CD4-positive, alpha-beta T cell treated with Interleukin-21 for 1 hour (primary cell): Measurements from ENCODE around the gene SORT1.
"Not testable (repeated sequence)": the region's sequence is repeated elsewhere in the genome, so short reads cannot be mapped to it uniquely, and the experiment has no call there.

Experiments
- DNase-seq: peaks from one replicate; pipeline ENCODE4 v3.0.0-alpha.2; 2020

Gene SORT1

DNA sequence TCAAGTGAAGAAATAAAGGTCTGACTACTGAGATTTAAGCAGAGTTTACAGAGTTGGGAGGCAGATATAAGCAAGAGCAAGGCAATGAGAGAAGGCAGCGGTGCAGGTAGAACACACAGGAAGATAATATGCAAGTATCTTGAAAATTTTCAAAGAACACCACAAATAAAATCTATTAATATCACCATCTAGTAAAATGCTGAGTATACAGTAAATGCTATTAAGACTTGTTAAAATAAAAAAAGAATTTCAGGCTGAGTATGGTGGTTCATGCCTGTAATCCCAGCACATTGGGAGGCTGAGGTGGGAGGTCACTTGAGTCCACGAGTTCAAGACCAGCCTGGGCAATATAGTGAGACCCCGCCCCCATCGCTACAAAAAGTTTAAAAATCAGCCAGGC is 20.0 kb downstream of the SORT1 start:
- no peak for DNase-seq

DNA sequence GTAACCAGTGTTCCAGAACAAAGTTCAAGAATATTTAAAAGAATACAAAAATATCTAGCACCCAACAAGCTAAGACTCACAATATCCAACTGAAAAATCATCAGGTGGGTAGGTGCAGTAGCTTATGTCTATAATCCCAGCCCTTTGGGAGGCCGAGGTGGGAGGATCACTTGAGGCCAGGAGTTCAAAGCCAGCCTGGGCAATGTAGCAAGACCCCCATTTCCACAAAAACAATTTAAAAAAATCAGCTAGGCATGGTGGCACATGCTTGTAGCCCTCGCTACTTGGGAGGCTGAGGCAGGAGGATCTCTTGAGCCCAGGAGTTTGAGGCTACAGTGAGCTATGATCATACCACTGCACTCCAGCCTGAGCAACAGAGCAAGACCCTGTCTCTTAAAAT is 24.0 kb downstream of the SORT1 start:
- not testable (repeated sequence) for DNase-seq

DNA sequence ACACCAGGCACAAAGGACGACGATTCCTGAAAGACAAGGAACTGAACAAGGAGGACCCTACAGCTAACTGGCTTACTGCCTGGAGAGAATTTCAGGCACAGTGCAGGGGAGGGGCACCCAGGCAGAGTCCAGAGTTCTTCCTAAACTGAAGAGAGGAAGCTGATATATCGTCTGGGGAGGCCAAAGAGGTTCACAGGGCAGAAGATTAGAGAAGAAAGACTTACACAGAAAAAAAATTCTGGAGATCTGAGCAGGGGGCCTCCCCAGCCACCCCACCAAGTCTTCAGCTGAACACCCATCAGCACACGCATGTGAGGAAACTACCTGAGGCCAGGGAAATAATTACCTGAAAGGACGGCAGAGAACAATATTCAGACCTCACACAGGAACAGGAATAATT is 24.6 kb downstream of the SORT1 start:
- no peak for DNase-seq

DNA sequence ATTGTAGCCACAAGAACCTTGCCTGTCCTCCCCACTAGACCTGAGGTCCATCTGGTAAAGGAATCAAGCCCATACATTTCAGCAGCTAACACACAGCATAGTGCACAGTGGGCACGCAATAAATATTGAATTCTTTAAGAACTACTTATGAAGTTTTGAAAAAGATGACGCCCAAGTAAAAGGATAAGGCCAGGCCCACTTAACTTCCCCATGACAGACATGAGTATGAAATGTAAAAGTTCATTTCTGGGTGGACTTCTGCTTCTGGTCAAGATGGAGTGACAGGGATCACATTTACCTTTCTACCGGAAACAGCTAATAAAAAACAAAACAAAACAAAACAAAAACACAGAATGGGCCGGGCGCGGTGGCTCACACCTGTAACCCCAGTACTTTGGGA is 25.4 kb downstream of the SORT1 start:
- no peak for DNase-seq

DNA sequence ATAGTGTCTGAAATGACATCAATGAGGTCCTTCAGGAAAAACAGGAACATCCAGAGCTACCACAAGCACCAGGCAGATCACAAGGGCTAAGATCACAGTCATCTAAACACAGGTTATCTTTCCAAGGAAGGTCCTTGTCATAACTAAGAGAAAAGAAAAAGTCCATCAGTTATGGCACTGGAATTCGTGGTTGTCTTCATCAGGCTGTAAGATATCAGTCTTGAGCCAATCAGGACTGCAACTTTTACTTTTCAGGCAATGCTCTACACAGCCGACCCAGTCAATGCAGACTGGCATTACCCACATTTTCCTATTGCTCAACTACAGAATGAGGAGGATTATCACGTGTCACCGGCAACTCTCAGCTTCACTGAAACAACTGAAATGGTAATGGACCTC is 26.4 kb downstream of the SORT1 start:
- no peak for DNase-seq

DNA sequence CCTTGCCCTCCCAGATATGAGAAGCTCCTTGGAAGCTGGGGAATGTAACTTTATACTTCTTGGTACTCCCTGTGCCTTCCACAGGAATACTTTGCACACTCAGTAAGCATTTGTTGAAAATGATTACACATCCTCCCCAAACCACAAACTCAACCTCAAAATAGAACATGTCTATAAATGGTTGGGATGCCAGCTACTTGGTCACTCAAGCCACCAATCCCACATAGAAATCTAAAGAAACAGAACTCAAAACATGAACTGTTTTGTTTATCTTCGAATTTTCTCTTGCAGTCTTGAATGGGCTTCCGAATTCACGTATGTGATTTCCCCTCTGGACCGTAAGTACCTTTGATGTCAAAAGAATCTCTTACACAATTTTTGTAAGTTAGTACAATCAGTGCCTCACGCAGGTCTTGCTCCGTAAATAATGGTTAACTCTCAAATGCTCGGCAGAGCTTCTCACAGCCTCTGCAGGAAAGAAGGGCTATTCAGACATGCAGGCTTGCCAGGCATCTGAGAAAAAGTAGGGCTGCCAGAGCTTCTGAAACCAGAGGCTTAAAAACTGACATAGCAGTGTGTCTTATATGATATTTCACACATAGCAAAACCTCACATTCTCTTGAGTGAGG is 26.9 kb downstream of the SORT1 start:
- DNase-seq = no peak

DNA sequence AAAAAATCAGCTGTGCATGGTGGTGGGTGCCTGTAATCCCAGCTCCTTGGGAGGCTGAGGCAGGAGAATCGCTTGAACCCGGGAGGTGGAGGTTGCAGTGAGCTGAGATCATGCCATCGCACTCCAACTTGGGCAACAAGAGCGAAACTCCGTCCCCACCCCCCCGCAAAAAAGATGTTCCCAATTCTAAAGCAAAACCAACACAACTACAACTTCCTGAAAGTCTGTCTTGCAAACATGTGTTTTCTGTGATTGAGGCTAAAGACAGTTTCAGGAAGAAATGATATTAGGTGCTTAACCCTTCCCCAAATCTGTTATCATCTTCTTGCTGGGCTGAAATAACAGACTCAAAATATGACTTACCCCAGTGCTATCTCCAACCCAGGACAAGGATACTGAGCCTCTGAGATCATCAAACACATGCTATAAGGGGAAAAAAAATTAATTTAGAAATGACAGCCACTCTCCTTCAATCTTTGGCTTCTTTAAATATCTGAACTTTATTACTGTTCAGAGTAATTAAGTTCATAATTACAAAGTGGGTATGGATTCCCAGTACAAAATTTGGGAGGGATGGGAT is 28.5 kb downstream of the SORT1 start:
- no peak for DNase-seq

DNA sequence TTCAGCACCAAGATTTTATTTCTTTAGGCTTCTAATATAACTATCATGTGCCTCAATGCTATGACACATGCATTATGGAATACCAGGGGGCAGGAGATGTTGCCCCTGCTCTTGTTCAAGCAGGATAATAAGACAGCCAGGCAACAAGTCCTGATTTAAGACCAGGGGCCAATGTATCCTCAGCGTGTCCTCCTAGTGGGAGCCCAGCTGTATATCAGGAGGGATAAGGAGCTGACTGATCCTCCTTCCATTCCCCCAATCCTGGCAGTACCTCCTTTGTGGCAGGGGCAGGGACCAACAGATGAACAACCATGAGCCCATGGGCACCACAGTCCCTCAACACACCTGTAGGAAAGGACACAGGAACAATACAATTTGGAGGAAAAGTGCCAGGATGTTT is 29.3 kb downstream of the SORT1 start:
- DNase-seq = no peak

DNA sequence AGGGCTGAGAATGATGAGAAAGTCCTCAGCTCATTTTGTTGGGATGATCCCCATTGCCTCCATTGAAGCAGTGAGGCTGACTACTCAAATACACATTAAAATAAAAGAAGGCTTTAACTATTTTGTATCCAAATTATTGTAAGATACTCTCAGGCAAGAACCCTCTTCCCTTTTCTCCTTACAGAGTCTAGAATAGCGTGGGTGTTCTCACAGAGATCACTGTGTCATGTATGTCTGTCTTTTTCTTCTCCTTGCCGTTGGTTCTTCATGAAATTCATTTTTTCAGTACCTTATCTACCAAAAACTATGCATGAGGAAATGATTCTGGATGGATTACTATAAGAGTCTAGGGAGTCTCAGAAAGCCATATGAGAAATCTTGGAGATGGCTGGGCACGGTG is 30.1 kb downstream of the SORT1 start:
- DNase-seq = no peak

DNA sequence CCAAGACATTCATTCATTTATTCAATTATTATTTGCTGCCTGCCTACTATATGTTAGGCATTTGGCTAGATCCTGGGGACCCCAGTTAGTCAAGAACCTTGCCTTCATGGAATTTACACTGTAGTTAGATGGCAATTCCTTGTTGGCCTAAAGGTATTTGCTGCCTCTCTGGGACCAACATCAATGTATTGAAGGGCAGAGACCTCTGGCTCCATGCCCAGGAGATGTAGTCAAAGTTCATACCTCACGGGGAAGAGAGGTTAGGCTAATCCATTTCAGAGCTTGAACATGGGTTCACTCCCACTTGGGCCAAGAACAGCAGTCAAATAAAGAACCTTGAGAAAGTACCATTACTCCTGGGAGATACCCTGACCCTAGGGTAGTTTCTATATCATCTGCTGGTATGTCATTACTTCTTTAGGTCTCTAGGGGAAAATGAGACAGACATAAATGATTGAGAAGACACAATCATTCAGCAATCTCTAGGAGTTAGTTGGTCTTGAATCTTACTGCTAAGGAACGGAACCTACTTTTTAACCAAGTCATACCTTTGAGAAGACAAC is 32.0 kb downstream of the SORT1 start:
- no peak for DNase-seq

DNA sequence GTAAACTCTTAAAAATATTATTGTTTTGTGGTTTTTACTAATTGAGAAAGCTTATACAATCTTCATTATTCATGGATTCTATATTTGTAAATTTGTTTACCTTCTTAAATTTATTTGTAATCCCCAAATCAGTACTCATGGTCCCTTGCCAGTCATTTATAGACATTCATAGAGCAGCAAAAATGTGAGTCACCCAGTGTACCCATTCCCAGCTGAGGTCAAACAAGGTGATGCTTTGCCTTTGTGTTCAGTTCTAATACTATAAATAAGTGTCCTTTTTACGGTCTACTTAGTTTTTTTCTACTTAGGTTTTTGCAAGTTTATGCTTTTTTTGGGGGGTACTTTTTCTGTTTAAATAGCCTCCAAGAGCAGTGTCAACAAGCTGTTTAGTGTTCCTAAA is 36.1 kb downstream of the SORT1 start:
- no peak for DNase-seq

DNA sequence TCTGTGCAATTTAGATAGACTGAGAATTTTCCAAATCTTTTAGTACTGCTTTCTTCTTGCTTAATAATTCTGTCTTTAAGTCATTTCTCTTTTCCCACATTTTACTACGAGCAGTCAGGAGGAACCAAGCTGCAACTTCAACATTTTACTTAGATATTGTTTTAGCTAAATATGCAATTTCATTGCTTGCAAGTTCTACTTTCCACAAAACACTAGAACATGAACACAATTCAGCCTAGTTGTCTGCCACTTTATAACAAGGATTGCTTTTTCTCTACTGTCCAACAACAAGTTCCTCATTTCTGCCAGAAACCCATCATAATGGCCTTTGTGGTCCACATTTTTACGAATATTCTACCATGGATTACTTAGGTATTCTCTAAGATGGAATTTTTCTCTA is 36.6 kb downstream of the SORT1 start:
- no peak for DNase-seq

DNA sequence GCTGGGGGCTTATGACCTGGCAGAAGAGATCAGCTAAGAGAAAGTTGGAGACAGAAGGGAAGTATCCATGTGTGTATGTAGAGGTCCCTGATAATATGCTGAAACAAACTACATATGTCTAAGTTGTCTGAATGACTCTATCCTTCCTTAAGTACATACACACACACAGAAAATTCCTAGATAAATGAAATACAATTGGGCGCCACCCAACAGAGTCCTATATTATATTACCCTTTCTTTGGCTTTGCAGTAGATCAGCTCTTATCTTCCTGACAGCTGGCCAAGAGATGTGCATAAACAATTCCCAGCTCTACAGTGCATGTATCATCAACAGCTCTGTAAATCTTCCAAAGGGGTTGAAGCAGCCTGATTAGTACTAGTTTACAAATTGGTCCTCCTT is 40.1 kb downstream of the SORT1 start:
- no peak for DNase-seq

DNA sequence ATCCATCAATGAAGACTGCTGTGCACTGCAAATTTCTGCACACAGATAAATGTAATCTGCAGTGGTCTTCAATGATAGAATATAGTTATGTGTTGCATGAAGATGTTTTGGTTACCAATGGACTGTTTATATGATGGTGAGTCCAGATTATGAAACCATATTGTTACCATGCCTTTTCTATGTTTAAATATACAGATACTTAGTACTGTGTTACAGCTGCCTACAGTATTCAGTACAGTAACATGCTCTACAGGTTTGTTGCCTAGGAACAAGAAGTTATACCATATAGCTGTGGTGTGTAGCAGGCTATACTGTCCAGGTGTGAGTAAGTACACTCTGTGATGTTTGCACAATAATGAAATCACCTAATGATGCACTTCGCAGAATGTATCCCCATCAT is 40.8 kb downstream of the SORT1 start:
- DNase-seq = no peak

DNA sequence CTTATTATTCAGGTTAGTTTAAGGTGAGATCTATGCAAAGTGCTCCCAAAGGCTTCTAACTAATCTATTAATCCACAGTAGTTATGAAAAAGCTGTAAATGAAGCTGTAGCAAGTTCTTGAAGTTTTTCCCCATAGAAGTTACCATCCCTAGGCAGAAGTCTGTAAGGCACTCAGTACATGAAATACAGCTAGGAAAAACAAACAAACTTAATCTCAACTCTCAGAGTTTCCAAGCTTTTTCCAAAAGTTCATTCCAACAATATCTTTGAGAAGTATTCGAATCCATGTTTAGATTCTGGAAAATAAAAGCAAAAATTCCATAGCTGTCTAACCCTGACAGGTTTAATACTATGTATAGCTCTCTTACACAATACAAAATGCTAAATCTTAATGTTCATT is 41.2 kb downstream of the SORT1 start:
- no peak for DNase-seq

DNA sequence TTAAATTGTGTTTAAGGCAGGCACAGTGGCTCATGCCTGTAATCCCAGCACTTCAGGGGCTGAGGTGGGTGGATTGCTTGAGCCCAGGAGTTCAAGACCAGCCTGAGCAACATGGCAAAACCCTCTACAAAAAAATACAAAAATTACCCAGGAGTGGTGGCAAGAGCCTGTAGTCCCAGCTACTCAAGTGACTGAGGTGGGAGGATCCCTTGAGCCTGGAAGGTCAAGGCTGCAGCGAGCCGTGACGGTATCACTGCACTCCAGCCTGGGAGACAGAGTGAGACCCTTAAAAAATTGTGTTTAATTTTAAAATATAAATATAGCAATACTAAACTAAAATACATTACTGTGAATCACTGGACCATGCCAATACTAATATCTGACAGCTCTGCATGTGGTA is 42.8 kb downstream of the SORT1 start:
- DNase-seq = no peak

DNA sequence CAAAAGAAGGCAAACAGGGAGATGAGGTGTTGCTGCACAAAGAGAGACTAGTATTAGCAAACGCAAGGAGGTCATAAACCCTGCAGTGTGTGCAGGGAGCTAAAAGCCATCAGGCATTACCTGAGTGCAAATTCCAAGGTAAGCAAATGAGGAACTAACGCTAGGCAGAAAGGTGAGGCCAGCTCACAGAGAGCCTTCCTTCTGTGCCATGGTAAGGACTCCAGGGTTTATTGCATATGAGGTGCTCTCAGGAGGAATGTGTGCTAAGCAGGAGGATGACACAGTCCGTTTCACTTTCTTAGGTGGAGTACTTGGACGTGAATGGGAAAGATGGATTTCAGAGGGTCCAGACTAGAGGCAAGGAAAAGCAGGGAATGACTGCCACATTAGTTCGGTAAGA is 46.3 kb downstream of the SORT1 start:
- DNase-seq = no peak

DNA sequence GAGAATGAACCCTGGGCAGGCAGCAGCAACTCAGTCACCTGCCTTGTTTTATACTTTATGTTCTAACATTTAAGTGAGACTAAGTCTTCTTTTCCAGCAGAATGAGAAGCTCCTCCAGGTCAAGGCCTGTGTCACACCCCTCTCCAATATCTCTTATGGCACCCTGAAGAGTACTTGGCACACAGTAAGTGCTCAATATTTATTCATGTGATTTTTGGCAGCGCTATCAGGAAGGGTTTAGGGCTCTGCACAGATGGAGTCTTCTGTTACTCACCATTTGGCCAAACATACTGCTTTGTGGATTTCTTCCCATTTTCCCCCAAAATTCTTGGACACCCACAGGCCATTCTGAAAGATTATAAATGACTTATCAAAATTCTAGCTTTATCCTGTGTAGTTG is 47.1 kb downstream of the SORT1 start:
- no peak for DNase-seq

DNA sequence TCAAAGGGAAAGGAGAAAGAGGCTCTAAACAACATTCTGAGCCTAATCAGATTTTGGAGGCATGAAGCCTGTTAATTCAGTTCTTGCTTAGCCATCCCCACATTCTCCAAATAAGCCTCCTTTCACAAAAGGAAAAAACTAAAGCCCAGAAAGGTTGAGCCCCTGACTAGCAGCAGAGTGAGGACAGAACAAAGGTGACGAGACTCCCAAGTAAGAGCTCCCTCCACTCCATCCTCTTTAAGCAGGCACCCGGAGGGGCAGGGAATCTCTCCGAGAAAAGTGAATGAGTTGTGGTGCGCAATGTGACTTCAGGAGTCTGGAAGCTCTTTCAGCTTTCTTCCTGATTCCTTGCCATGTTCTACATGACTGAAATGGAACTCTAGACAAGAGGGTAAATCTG is 47.5 kb downstream of the SORT1 start:
- no peak for DNase-seq

DNA sequence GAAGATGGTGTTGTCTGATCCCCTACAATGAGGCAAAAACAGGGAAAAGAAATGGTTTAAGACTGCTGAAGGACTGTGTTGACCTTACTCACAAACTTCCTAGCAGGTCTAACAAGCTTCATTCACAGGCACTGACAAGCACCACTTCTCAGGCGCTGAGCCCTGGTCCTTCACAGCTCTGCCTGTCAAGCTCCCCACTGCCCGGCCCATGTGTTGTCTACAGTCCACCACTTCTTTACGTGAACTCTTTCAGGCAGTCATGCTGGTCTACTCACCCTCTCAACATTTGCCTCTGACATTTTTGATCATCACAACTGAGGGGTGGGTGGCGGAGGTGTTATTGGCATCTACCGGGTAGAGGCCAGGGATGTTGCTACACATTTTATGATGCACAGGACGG is 50.2 kb downstream of the SORT1 start:
- DNase-seq = no peak

DNA sequence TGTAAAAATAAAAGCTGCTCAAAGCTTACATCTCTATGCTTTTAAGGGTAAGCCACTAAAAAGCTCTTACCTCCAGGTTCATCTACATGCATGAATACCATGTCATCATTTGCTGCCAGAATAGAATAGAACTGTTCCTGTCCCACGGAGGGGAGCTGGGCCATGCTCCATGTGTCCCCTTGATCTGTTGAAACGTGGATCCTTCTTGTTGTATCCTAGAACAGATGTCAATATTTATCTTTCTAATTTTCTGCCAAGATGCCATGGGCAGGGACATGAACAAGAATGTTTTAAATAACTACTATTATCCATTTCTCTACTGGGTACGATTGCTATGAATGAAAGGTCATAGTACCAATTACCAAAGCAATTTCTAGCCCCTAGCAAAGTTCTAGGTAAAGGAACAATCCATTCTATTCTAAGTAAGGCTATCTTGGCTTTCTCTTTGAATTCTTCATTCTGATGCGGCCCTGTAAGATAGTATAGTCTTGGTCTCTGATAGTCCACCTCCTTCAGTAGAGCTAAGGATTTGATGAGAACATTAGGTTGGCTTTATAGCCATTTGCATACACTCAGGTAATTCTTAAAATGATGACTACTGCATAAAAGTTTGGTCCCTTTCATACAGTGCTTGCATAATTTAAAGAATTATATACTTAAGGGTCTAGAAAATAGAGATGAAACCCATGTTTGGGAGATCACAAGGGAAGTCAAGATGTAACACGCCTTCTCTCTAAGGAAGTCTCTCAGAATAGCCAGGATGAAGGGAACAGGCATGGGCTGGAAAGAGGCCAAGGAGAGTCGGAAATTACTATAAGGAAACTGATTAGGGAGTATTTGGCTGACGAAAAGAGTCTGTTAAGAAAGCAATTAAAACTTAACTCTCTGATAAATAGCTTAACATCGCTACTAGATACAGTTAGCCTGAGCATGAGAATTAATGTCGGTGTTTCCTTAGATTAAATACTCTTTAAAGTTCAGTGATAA is 55.5 kb downstream of the SORT1 start:
- no peak for DNase-seq

DNA sequence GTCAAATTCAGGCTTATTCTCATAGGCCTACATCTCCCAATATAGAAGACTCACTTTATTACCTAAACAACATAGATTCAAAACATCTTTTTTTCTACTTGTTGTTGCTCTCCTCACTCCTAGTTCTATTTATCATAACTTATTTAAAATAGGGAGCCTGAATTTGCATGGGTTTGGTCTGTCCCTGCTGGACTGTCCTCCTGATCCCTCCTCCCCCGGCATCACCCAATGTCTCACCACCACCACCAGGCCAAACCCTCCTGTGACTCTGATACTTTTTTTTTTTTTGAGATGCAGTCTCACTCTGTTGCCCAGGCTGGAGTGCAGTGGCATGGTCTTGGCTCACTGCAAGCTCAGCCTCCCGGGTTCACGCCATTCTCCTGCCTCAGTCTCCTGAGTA is 59.1 kb downstream of the SORT1 start:
- DNase-seq = no peak

DNA sequence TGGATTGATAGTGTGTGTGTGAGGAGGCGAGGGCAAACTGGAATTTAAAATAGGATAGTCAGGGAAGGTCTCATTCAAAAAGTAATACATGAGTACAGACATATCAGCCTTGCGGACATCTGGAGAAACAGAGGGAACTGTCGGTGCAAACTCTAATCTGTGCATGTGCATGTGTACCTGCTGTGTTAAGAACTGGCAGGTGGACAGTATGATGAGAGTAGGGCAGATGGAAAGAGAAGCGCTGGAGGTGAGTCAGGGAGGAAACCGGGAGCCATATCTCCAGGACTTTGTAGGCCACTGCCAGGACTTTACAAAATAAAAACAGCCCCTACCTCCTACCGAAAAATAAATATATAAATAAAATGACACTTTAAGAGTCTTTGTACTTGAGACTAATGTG is 59.6 kb downstream of the SORT1 start:
- DNase-seq = no peak

DNA sequence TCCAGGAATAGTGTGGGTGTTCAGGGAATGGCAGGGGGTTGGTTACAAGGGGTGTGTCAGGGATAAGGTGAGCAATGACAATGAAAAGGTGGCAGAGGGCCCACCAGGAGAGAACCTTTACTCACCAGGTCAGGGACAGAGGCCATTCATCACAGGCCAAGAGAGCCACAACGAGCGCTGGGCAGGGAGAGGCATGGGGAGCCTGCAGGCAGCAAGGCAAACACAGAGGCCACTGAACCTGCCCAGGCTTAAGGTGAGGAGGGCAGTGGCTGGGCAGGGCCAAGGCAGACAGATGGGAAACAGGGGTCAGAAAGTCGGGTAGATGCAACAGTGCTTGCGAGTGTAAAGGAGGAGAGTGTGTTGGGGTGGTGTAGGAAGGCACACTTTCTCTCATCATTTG is 62.6 kb downstream of the SORT1 start:
- no peak for DNase-seq
